ENCODE data around the gene BIRC6.

GRCh38 chr2:32572030-32572429 lies 215.2 kb downstream of the BIRC6 start:
- TF ChIP-seq, protein P1, sequence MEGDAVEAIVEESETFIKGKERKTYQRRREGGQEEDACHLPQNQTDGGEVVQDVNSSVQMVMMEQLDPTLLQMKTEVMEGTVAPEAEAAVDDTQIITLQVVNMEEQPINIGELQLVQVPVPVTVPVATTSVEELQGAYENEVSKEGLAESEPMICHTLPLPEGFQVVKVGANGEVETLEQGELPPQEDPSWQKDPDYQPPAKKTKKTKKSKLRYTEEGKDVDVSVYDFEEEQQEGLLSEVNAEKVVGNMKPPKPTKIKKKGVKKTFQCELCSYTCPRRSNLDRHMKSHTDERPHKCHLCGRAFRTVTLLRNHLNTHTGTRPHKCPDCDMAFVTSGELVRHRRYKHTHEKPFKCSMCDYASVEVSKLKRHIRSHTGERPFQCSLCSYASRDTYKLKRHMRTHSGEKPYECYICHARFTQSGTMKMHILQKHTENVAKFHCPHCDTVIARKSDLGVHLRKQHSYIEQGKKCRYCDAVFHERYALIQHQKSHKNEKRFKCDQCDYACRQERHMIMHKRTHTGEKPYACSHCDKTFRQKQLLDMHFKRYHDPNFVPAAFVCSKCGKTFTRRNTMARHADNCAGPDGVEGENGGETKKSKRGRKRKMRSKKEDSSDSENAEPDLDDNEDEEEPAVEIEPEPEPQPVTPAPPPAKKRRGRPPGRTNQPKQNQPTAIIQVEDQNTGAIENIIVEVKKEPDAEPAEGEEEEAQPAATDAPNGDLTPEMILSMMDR (IDR thresholded peaks at IDR 0.05), result no peak
- TF ChIP-seq EZH2 (IDR thresholded peaks at IDR 0.05; ENCODE audit: borderline replicate concordance, insufficient read depth, low read depth, low read length, poor library complexity, severe bottlenecking), result no peak
